ENCODE data around the gene GDNF. TPM values are rescaled to one million over a fixed set of nuclear protein-coding genes. Genes with fewer than 3 reads are reported as not detected.
"Not testable (repeated sequence)": the region's sequence is repeated elsewhere in the genome, so short reads cannot be mapped to it uniquely, and the experiment has no call there.

The GDNF gene
- total RNA-seq, 1 experiment from 2014 or later, result not detected

DNA sequence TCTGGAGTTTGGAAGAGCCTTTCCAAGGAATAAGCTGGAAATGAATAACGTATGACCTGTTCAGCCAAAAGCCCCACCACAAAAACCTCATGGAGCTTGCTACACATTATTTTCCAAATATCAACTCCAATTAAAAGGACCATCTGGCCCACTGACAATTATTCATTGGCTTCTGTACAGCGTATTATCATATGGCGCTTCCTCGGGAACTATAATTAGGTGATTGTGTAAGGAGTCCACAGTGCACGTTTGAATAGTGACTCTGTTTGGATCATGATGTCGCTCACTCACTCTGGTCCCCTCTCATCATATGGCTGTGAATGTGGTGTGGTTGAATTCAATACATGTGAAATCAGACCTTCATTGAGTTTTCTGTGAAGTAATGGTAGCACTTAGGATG is 52.1 kb downstream of the GDNF start:
- no TSS peak for BruUV-seq (replicated peaks)
- CTCF ChIA-PET, result no interaction called here

DNA sequence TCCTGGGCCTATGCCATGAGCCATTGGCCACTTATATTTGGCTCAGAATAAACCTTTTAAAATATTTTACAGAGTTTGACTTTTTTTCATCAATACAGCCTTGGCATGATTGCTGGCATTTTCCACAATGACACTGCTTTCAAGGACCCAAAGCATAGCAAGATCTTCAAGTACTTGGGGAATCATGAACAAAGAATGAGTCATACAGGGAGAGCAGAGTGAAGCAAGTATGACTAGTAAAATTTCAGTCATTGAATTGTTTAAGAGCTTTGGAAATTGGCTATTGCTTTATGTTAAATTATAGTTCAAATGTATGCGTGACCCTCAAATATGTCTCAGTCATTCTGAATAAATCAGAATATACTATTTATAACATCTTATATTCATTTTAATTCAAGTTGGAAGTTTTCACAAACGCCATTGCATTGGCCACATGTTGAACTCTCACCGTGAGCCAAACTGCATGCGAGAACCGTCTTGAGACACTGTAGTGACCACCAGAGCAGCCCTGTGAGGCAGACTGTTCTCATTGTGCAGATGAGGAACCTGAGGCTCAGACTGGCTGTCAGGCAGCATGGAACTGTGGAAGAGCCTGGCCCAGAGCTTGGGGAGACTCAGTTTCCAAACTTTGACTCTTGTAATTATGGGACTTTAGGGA is 52.9 kb downstream of the GDNF start:
- TF ChIP-seq, protein P1, sequence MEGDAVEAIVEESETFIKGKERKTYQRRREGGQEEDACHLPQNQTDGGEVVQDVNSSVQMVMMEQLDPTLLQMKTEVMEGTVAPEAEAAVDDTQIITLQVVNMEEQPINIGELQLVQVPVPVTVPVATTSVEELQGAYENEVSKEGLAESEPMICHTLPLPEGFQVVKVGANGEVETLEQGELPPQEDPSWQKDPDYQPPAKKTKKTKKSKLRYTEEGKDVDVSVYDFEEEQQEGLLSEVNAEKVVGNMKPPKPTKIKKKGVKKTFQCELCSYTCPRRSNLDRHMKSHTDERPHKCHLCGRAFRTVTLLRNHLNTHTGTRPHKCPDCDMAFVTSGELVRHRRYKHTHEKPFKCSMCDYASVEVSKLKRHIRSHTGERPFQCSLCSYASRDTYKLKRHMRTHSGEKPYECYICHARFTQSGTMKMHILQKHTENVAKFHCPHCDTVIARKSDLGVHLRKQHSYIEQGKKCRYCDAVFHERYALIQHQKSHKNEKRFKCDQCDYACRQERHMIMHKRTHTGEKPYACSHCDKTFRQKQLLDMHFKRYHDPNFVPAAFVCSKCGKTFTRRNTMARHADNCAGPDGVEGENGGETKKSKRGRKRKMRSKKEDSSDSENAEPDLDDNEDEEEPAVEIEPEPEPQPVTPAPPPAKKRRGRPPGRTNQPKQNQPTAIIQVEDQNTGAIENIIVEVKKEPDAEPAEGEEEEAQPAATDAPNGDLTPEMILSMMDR (IDR thresholded peaks at IDR 0.05; ENCODE audit: insufficient read depth in 1 of 2, low read depth in 1 of 2, low read length in 1 of 2, severe bottlenecking in 1 of 2, unreplicated experiment in 1 of 2), result no peak
- Mint-ChIP-seq H3K9me3 (ENCODE audit: unreplicated experiment) (peaks cover 25% of the 10 kb centered on the region), H3K4me3 (ENCODE audit: unreplicated experiment) (no peak overlapping the region), H3K27me3 (ENCODE audit: insufficient read depth, unreplicated experiment) (peaks cover 3% of the 10 kb centered on the region), H3K27ac (ENCODE audit: unreplicated experiment) (no peak overlapping the region), H3K4me1 (ENCODE audit: low read depth, unreplicated experiment) (no peaks in the 10 kb centered on the region), H3K36me3 (ENCODE audit: insufficient read depth, unreplicated experiment) (no peaks in the 10 kb centered on the region)
- intact Hi-C loops (cut with micrococcal nuclease; ENCODE audit: unreplicated experiment), result no loop called here
- Histone ChIP-seq H3K4me1 (no peaks in the 10 kb centered on the region), H3K4me3 (ENCODE audit: low read depth, low read length) (no peak overlapping the region), H3K9me3 (peaks cover 6% of the 10 kb centered on the region), H3K36me3 (ENCODE audit: control insufficient read depth, insufficient read depth, low read length) (no peaks in the 10 kb centered on the region), H3K27me3 (replicated peaks; ENCODE audit: control insufficient read depth, insufficient read depth, low read length) (no peaks in the 10 kb centered on the region)
- CTCF ChIA-PET, result no interaction called here
- no peak for DNase-seq
- POLR2A ChIA-PET, result no interaction called here
- BruUV-seq (replicated peaks), result no TSS peak

More for the DNA sequence above, 52.1 kb downstream of the GDNF start:
- TF ChIP-seq, protein P1 (IDR thresholded peaks at IDR 0.05; ENCODE audit: insufficient read depth in 1 of 2, low read depth in 1 of 2, low read length in 1 of 2, severe bottlenecking in 1 of 2, unreplicated experiment in 1 of 2), result no peak
- Histone ChIP-seq H3K4me1 (no peaks in the 10 kb centered on the region), H3K27me3 (replicated peaks; ENCODE audit: control insufficient read depth, insufficient read depth, low read length) (no peaks in the 10 kb centered on the region), H3K4me3 (ENCODE audit: low read depth, low read length) (no peak overlapping the region), H3K9me3 (peaks cover 12% of the 10 kb centered on the region), H3K36me3 (ENCODE audit: control insufficient read depth, insufficient read depth, low read length) (no peaks in the 10 kb centered on the region)
- POLR2A ChIA-PET, result no interaction called here
- Mint-ChIP-seq H3K36me3 (ENCODE audit: insufficient read depth, unreplicated experiment) (no peaks in the 10 kb centered on the region), H3K4me3 (ENCODE audit: unreplicated experiment) (no peak overlapping the region), H3K27me3 (ENCODE audit: insufficient read depth, unreplicated experiment) (peaks cover 3% of the 10 kb centered on the region), H3K27ac (ENCODE audit: unreplicated experiment) (no peak overlapping the region), H3K9me3 (ENCODE audit: unreplicated experiment) (peaks cover 33% of the 10 kb centered on the region), H3K4me1 (ENCODE audit: low read depth, unreplicated experiment) (no peaks in the 10 kb centered on the region)
- intact Hi-C loops (cut with micrococcal nuclease; ENCODE audit: unreplicated experiment), result no loop called here
- no peak for DNase-seq

DNA sequence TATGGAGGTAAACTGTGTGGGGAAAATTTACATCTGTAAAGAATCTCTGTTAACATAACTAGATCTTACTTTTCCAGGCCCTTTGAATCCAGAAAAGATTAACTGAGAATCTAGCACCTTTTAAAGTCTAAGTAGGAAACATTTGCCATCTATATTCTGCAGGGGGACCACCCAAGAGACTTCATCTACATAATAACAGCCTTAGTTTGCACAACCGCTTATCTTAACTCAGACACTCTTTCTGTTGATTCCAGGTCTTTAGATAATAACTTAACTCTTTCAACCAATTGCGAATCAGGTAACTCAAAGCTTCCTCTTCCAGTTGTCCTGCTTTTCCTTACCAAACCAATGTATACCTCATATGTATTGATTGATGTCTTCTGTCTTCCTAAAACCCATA is 53.4 kb downstream of the GDNF start:
- CTCF ChIA-PET, result no interaction called here
- Histone ChIP-seq H3K27me3 (replicated peaks; ENCODE audit: control insufficient read depth, insufficient read depth, low read length) (no peaks in the 10 kb centered on the region), H3K9me3 (peaks cover 6% of the 10 kb centered on the region), H3K4me3 (ENCODE audit: low read depth, low read length) (no peak overlapping the region), H3K36me3 (ENCODE audit: control insufficient read depth, insufficient read depth, low read length) (no peaks in the 10 kb centered on the region), H3K4me1 (no peaks in the 10 kb centered on the region)
- Mint-ChIP-seq H3K36me3 (ENCODE audit: insufficient read depth, unreplicated experiment) (no peaks in the 10 kb centered on the region), H3K9me3 (ENCODE audit: unreplicated experiment) (peaks cover 24% of the 10 kb centered on the region), H3K4me3 (ENCODE audit: unreplicated experiment) (no peak overlapping the region), H3K27me3 (ENCODE audit: insufficient read depth, unreplicated experiment) (peaks cover 3% of the 10 kb centered on the region), H3K4me1 (ENCODE audit: low read depth, unreplicated experiment) (no peaks in the 10 kb centered on the region), H3K27ac (ENCODE audit: unreplicated experiment) (no peak overlapping the region)
- TF ChIP-seq, protein P1 (IDR thresholded peaks at IDR 0.05; ENCODE audit: insufficient read depth in 1 of 2, low read depth in 1 of 2, low read length in 1 of 2, severe bottlenecking in 1 of 2, unreplicated experiment in 1 of 2), result no peak
- no peak for DNase-seq
- no TSS peak for BruUV-seq (replicated peaks)
- intact Hi-C loops (cut with micrococcal nuclease; ENCODE audit: unreplicated experiment), result no loop called here
- POLR2A ChIA-PET, result no interaction called here

DNA sequence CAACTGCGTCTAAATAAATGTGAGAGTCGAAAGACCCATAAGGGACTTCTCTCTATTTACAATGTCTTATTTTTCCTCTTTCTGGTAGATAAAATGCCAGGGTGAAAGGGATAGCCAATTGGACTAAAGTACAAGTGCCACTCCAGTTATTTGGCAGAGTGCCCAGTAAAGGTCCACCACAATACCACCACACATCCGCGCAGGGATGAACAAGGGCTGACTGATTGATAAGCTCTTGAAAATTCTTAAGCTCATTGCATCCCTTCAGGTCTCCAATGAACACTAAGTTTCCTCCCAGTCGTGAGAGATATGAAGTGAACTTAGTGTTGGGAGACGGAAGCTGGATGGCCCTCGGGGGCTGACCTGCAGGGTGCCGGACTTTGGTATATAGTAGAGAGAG is 58.4 kb downstream of the GDNF start:
- POLR2A ChIA-PET; H3K4me1 Mint-ChIP-seq (ENCODE audit: low read depth, unreplicated experiment); H3K4me1 ChIP-seq; DNase-seq; H3K27ac Mint-ChIP-seq (ENCODE audit: unreplicated experiment); H3K4me3 Mint-ChIP-seq (ENCODE audit: unreplicated experiment); CTCF ChIA-PET; H3K27me3 Mint-ChIP-seq (ENCODE audit: insufficient read depth, unreplicated experiment); BruUV-seq (replicated peaks); H3K36me3 ChIP-seq (ENCODE audit: control insufficient read depth, insufficient read depth, low read length); H3K9me3 ChIP-seq; intact Hi-C loops (cut with micrococcal nuclease; ENCODE audit: unreplicated experiment); H3K4me3 ChIP-seq (ENCODE audit: low read depth, low read length); H3K36me3 Mint-ChIP-seq (ENCODE audit: insufficient read depth, unreplicated experiment); H3K27me3 ChIP-seq (replicated peaks; ENCODE audit: control insufficient read depth, insufficient read depth, low read length): not testable (repeated sequence)
- peaks cover 25% of the 10 kb centered on the region for H3K9me3 Mint-ChIP-seq (ENCODE audit: unreplicated experiment)

Measured in Caco-2 (cell line).